Stimulated activated naive CD8-positive, alpha-beta T cell treated with anti-CD3 and anti-CD28 coated beads, Interleukin-15, Interleukin-2, amounts not matched to agents 100 ng/mL and 50 ng/mL, for 24 hours (primary cell): ENCODE measurements around the gene AKT3.
A peak's percentile ranks its signal among the peaks of the same experiment; 100 is the strongest.

ENCODE experiments used
- H3K27ac Mint-ChIP-seq: one replicate; pipeline ENCODE4 v1.8.0; 2021; ENCODE audit warnings: mild to moderate bottlenecking, mixed read lengths
- H3K27me3 Mint-ChIP-seq: one replicate; pipeline ENCODE4 v1.8.0; 2021; ENCODE audit warnings: mixed read lengths
- H3K36me3 Mint-ChIP-seq: one replicate; pipeline ENCODE4 v1.8.0; 2021; ENCODE audit warnings: low read depth, mixed read lengths
- H3K4me1 Mint-ChIP-seq: one replicate; pipeline ENCODE4 v1.8.0; 2021; ENCODE audit warnings: low read depth, mixed read lengths
- H3K4me3 Mint-ChIP-seq: one replicate; pipeline ENCODE4 v1.8.0; 2021; ENCODE audit warnings: mild to moderate bottlenecking, mixed read lengths
- H3K9me3 Mint-ChIP-seq: one replicate; pipeline ENCODE4 v1.8.0; 2021; ENCODE audit warnings: mixed read lengths

The AKT3 gene

DNA sequence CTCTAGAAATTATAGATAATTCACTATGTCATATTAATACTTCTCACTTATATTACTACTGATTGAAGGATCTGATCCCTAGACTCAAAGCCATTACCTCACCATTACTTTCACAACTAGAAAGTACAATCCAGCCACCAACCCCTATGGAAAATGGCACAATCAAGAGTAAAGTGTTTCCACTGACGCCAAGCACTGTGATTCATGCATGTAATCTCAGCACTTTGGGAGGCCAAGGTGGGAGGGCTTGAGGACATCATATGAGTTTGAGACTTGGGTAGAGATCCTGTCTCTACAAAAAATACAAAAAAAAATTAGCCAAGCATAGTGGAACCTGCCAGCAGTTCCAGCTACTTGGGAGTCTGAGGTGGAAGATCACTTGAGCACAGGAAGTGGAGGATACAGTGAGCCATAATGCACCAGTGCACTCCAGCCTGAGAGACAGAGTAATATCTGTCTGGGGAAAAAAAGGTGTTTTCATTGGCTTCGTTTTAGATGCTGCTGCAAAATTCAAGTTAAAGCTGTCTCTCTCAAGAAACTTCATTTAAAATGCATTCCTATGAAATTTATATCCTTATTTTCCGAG, 126.5 kb downstream of the AKT3 start:
- Mint-ChIP-seq H3K27ac (peak overlapping the region; percentile 31), H3K4me3 (no peak overlapping the region), H3K9me3 (peaks cover 7% of the 10 kb centered on the region), H3K27me3 (no peaks in the 10 kb centered on the region), H3K4me1 (peaks cover 52% of the 10 kb centered on the region), H3K36me3 (peaks cover 17% of the 10 kb centered on the region)

- Mint-ChIP-seq H3K4me3 (no peak overlapping the region), H3K4me1 (peaks cover 50% of the 10 kb centered on the region), H3K36me3 (peaks cover 17% of the 10 kb centered on the region), H3K27ac (no peak overlapping the region), H3K9me3 (peaks cover 7% of the 10 kb centered on the region), H3K27me3 (no peaks in the 10 kb centered on the region)
Measured at GRCh38 chr1:243723050-243723449, 127.0 kb downstream of the AKT3 start.

DNA sequence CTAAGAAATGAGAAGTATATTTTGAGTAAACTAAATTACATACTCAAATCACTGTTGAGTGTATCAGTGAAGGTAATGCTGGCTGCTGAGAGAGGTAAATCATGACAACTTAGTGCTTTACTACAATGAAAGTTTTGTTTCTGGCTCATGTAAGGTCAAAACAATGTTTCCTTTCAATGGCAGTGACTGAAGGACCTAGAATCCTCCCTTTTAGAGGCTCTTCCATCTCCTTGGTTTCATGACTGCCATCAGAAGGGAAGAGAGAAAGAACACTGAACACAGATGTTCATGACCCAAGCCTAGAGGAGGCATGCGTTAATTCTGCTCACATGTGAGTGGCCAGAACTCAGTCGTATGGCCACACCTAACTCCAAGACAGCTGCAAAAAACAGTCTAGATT, 130.6 kb downstream of the AKT3 start:
- Mint-ChIP-seq H3K36me3 (peaks cover 17% of the 10 kb centered on the region), H3K9me3 (peaks cover 7% of the 10 kb centered on the region), H3K27ac (no peak overlapping the region), H3K4me3 (no peak overlapping the region), H3K27me3 (no peaks in the 10 kb centered on the region), H3K4me1 (peaks cover 37% of the 10 kb centered on the region)

GRCh38 chr1:243718893-243719292, 131.2 kb downstream of the AKT3 start:
- Mint-ChIP-seq H3K4me1 (peaks cover 37% of the 10 kb centered on the region), H3K4me3 (no peak overlapping the region), H3K27ac (no peak overlapping the region)

DNA sequence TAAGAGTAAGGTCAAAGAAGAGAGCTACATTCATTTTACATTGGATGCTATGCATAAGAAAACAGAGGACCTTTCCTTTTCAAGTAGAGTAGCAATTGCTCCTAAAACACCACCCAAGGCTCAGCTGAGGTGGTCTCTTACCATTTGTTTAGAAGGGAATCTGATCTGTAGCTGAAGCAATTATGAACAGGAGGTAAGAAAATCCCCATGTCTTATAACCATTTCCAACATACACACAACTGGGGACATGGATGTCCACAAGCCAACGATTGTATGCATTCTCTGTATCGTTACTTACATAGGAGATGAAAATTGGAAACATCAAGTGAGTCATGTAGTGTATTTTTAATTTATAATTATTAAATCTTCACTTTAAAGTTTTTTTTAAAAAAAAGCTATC, 132.0 kb downstream of the AKT3 start:
- Mint-ChIP-seq H3K36me3 (peaks cover 12% of the 10 kb centered on the region), H3K4me1 (peaks cover 37% of the 10 kb centered on the region), H3K27me3 (no peaks in the 10 kb centered on the region), H3K9me3 (peaks cover 7% of the 10 kb centered on the region), H3K27ac (no peak overlapping the region), H3K4me3 (no peak overlapping the region)

More at GRCh38 chr1:243718893-243719292, 131.2 kb downstream of the AKT3 start:
- peaks cover 7% of the 10 kb centered on the region for H3K9me3 Mint-ChIP-seq
- peaks cover 17% of the 10 kb centered on the region for H3K36me3 Mint-ChIP-seq
- H3K27me3 Mint-ChIP-seq = no peaks in the 10 kb centered on the region

DNA sequence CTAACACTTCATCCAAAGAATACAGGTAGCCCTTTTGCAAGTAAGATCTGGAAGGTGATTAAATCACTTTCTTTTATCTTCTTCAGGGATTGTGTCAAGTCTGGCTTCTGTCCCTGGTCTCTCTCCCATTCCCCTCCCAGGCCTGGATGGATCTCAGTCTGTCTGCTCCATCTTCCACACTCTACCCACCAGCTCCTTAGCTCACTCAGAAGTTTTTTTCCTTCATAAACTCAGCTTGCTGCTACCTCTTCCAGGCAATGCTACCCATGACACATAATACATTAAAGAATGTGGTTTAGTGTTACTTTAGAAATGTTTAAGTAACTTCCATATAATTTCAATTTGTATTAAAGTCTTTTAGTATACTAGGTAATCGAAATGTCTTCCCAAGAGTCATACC, 133.1 kb downstream of the AKT3 start:
- H3K36me3 Mint-ChIP-seq = peaks cover 7% of the 10 kb centered on the region

GRCh38 chr1:243715285-243715684, 134.8 kb downstream of the AKT3 start:
- H3K36me3 Mint-ChIP-seq = peaks cover 7% of the 10 kb centered on the region
- H3K9me3 Mint-ChIP-seq = peaks cover 7% of the 10 kb centered on the region
- no peak overlapping the region for H3K27ac Mint-ChIP-seq
- no peaks in the 10 kb centered on the region for H3K27me3 Mint-ChIP-seq
- H3K4me1 Mint-ChIP-seq = peaks cover 43% of the 10 kb centered on the region
- no peak overlapping the region for H3K4me3 Mint-ChIP-seq

More for the DNA sequence above, 133.1 kb downstream of the AKT3 start:
- Mint-ChIP-seq H3K27ac (no peak overlapping the region), H3K4me3 (no peak overlapping the region), H3K27me3 (no peaks in the 10 kb centered on the region), H3K9me3 (peaks cover 7% of the 10 kb centered on the region), H3K4me1 (peaks cover 36% of the 10 kb centered on the region)

DNA sequence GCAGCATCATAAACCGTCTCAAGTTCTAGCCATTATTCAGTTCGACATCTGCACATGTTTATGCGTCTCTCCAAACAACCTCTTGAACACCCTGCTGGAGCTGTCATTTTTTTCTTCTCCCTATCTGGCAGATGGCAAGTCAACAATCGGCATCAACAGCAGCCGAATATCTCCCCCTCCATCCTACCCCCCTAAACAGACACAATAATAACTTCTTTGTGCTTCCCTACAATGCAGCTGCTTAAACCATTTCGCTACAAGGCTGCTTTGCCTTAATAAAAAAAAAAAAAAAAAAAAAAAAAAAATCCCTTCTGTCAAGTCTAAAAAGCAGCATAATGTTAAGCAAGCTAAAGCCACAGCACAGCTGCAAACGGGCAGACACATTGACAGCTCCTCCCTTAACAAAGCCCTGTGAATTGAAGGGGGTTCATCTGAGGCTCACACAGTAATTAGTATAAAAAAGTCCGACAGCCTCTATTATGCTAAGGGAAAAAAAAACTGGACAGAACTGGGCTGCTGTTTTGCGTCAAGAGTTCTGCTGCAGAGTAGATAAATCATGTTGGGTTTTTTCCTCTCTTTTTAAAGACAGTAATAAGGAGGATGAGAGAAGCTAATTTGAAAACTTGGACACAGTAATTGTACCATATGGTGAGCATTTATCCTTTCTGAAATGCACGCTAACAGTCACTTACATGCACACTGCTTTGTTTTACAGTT, 136.4 kb downstream of the AKT3 start:
- Mint-ChIP-seq H3K9me3 (no peaks in the 10 kb centered on the region), H3K4me1 (peaks cover 42% of the 10 kb centered on the region), H3K4me3 (no peak overlapping the region)

DNA sequence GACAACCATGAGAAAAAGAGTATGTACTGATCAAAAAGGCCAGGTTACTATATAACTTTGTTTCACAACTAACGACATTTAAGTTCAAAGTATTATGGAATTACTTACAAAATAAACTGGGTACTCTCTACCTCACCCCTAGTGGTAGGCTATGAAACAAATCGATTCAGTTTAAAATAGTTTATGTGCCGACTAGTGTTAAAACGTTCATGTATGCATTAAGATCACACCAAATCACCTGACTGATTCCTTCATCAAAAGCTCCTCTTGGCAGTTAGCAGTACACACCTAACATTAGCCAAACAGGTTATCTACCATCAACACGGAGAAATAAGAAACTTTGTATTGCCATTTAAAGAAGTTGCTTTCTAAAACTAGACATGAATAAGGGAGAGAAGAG, 137.1 kb downstream of the AKT3 start:
- no peaks in the 10 kb centered on the region for H3K9me3 Mint-ChIP-seq

More for the DNA sequence above, 136.4 kb downstream of the AKT3 start:
- no peaks in the 10 kb centered on the region for H3K27me3 Mint-ChIP-seq
- no peaks in the 10 kb centered on the region for H3K36me3 Mint-ChIP-seq
- no peak overlapping the region for H3K27ac Mint-ChIP-seq

GRCh38 chr1:243712242-243712641, 137.8 kb downstream of the AKT3 start:
- no peak overlapping the region for H3K4me3 Mint-ChIP-seq
- peaks cover 42% of the 10 kb centered on the region for H3K4me1 Mint-ChIP-seq

More for the DNA sequence above, 137.1 kb downstream of the AKT3 start:
- H3K27me3 Mint-ChIP-seq = no peaks in the 10 kb centered on the region
- H3K36me3 Mint-ChIP-seq = no peaks in the 10 kb centered on the region
- peak overlapping the region; percentile 28 for H3K4me3 Mint-ChIP-seq
- H3K4me1 Mint-ChIP-seq = peaks cover 42% of the 10 kb centered on the region
- no peak overlapping the region for H3K27ac Mint-ChIP-seq

GRCh38 chr1:243710467-243710866, 139.6 kb downstream of the AKT3 start:
- Mint-ChIP-seq H3K27ac (peak overlapping the region; percentile 33), H3K36me3 (no peaks in the 10 kb centered on the region), H3K4me1 (peaks cover 34% of the 10 kb centered on the region), H3K4me3 (no peak overlapping the region), H3K9me3 (no peaks in the 10 kb centered on the region), H3K27me3 (no peaks in the 10 kb centered on the region)

More at GRCh38 chr1:243712242-243712641, 137.8 kb downstream of the AKT3 start:
- Mint-ChIP-seq H3K9me3 (no peaks in the 10 kb centered on the region), H3K27me3 (no peaks in the 10 kb centered on the region), H3K36me3 (no peaks in the 10 kb centered on the region), H3K27ac (no peak overlapping the region)

DNA sequence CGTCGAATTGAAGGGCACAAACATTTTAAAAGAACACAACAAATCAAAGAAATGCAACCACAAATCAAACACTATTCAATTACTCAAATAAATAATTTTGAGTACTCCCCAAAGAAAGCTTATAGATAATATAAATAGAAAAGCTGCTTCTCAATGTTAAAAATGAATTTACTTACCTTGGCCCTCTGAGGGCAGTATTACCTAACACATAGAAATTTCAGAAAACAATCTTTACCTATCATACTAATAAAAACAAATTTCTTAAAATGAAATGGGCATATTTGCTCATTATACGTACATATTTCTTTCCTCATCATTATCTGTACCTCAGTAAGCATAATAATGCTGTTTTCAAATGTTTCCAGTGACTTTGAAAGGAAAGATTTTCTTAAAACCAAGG, 141.8 kb downstream of the AKT3 start:
- H3K4me1 Mint-ChIP-seq = peaks cover 19% of the 10 kb centered on the region
- H3K27me3 Mint-ChIP-seq = no peaks in the 10 kb centered on the region
- H3K36me3 Mint-ChIP-seq = peaks cover 5% of the 10 kb centered on the region
- H3K27ac Mint-ChIP-seq = no peak overlapping the region
- no peak overlapping the region for H3K4me3 Mint-ChIP-seq
- no peaks in the 10 kb centered on the region for H3K9me3 Mint-ChIP-seq

- no peaks in the 10 kb centered on the region for H3K27me3 Mint-ChIP-seq
Measured at GRCh38 chr1:243706563-243706962, 143.5 kb downstream of the AKT3 start.

GRCh38 chr1:243705585-243705984, 144.5 kb downstream of the AKT3 start:
- Mint-ChIP-seq H3K9me3 (no peaks in the 10 kb centered on the region), H3K27ac (no peak overlapping the region), H3K27me3 (no peaks in the 10 kb centered on the region), H3K4me1 (peaks cover 4% of the 10 kb centered on the region), H3K4me3 (no peak overlapping the region), H3K36me3 (peaks cover 5% of the 10 kb centered on the region)

More at GRCh38 chr1:243706563-243706962, 143.5 kb downstream of the AKT3 start:
- H3K9me3 Mint-ChIP-seq = no peaks in the 10 kb centered on the region
- H3K36me3 Mint-ChIP-seq = peaks cover 5% of the 10 kb centered on the region
- H3K4me3 Mint-ChIP-seq = no peak overlapping the region
- peaks cover 12% of the 10 kb centered on the region for H3K4me1 Mint-ChIP-seq
- H3K27ac Mint-ChIP-seq = no peak overlapping the region

DNA sequence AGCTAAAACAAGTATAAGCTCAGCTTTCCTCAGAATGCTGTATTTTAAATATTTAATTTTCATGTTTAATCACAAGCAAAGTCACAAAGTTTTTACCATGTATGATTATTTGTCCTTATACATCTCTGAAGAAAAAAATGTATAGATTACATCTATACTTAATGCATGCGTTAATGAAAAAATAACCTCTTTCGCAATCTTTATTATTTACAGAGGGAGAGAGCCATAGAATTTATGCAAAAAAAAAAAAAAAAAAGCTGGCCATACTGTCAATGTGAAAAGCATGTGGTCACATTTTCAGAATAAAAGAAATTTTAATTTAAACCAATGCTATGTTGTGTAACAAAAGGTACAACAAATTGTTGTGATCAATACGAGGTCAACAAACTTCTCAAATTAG, 148.2 kb downstream of the AKT3 start:
- Mint-ChIP-seq H3K4me1 (no peaks in the 10 kb centered on the region), H3K36me3 (peaks cover 5% of the 10 kb centered on the region), H3K9me3 (no peaks in the 10 kb centered on the region), H3K27me3 (no peaks in the 10 kb centered on the region), H3K27ac (no peak overlapping the region), H3K4me3 (no peak overlapping the region)
